GM19035 (cell line): ENCODE data around the gene SLC27A5.
"Not testable (repeated sequence)": the region's sequence is repeated elsewhere in the genome, so short reads cannot be mapped to it uniquely, and the experiment has no call there.

Experiments used
- ATAC-seq: cut with Tn5 transposase; IDR thresholded peaks from one replicate; pipeline ENCODE4 v1.9.1; 2021; ENCODE audit not compliant: unreplicated experiment

Gene SLC27A5

GRCh38 chr19:58499021-58499927 is 12.5 kb downstream of the SLC27A5 start:
- peak; percentile 91 for ATAC-seq

- ATAC-seq = peak; percentile 12
Measured at GRCh38 chr19:58498316-58499020, 13.3 kb downstream of the SLC27A5 start.

- ATAC-seq = no peak
Measured at GRCh38 chr19:58497634-58498170, 14.1 kb downstream of the SLC27A5 start.

- no peak for ATAC-seq
Measured at GRCh38 chr19:58492265-58492664, 19.5 kb downstream of the SLC27A5 start.

- ATAC-seq = no peak
Measured at GRCh38 chr19:58491393-58491792, 20.4 kb downstream of the SLC27A5 start.

- not testable (repeated sequence) for ATAC-seq
Measured at GRCh38 chr19:58484349-58484748, 27.4 kb downstream of the SLC27A5 start.

- no peak for ATAC-seq
Measured at GRCh38 chr19:58483776-58484175, 28.0 kb downstream of the SLC27A5 start.

GRCh38 chr19:58482372-58482771 is 29.4 kb downstream of the SLC27A5 start:
- no peak for ATAC-seq

GRCh38 chr19:58480831-58481230 is 31.0 kb downstream of the SLC27A5 start:
- ATAC-seq = no peak

GRCh38 chr19:58480481-58480830 is 31.3 kb downstream of the SLC27A5 start:
- ATAC-seq = no peak

GRCh38 chr19:58479736-58480480 is 31.9 kb downstream of the SLC27A5 start:
- ATAC-seq = no peak

GRCh38 chr19:58479303-58479702 is 32.5 kb downstream of the SLC27A5 start:
- no peak for ATAC-seq

GRCh38 chr19:58477871-58478270 is 33.9 kb downstream of the SLC27A5 start:
- ATAC-seq = no peak

- no peak for ATAC-seq
Measured at GRCh38 chr19:58477130-58477529, 34.7 kb downstream of the SLC27A5 start.

GRCh38 chr19:58476498-58477015 is 35.2 kb downstream of the SLC27A5 start:
- ATAC-seq = no peak

GRCh38 chr19:58475714-58476497 is 35.9 kb downstream of the SLC27A5 start, which contains the start of gene ZNF446:
Gene ZNF446, plus strand, starts transcription at chr19:58476352. Its CDS starts 867 bp downstream, at chr19:58477219.
- peak; percentile 87 for ATAC-seq

- peak; percentile 9 for ATAC-seq
Measured at GRCh38 chr19:58474997-58475713, 36.6 kb downstream of the SLC27A5 start.

- no peak for ATAC-seq
Measured at GRCh38 chr19:58474291-58474996, 37.3 kb downstream of the SLC27A5 start.

GRCh38 chr19:58473775-58474174 is 38.0 kb downstream of the SLC27A5 start:
- ATAC-seq = no peak
